Measurements from ENCODE around the gene MRPL46.

The MRPL46 gene
- 2.2 to 2.4 (median 2.3) reads per million in 3 donors for total RNA-seq

DNA sequence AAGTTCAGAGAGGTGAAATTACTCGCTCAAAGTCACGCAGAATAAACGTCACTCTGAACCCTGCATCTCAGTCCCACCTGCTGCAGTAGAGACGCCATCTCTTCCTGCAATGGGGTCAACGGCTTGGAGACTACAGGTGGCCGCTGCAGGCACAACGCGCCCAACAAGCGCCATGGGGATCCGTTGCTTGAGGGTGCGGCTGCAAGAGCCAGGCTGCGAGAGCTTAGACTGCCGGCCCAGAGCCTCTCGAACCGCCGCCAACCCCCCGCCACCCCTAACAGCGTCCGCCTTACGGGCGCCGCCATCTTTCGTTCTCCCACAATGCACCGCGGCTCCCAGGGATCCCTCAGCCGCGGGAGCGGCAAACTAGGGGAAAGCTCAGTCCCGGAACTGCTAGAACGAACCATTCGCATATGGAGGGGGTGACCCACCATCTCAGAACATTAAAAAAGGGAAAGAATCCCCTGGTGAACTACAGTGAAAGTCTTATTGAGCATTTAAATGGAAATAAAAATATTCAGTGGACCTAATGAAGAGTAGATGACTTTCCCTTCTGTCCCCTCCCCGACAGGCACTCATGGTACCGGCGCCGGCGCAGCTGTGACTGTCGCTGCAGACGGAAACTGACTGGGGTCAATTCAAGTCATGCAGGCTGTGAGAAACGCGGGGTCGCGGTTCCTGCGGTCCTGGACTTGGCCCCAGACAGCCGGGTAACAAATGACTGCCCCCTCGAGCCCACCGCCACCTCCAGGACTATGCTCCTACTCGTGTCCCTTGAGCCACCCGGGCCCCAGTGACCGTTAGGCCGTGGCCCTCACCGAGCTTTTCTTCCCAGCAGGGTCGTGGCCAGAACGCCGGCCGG, at the start of gene MRPL46, which contains the start of gene MRPS11:
Gene MRPL46 (minus strand): TSS at position 316 of the 862 bp plus-strand sequence. CDS start 11 bp downstream, at position 305.
Gene MRPS11 (plus strand): TSS at position 636 of the 862 bp plus-strand sequence. CDS start 10 bp downstream, at position 646.
- peak; percentile 76 to 82 (median 79) for DNase-seq
- Histone ChIP-seq H3K9me3 (ENCODE audit: control insufficient read depth, low read length) (no peaks in the 10 kb centered on the region), H3K27ac (ENCODE audit: insufficient read depth, low read length, poor library complexity, severe bottlenecking) (peak within 1 kb of the TSS; percentile 87), H3K27me3 (replicated peaks; ENCODE audit: control insufficient read depth, insufficient read depth, low read length, poor library complexity, severe bottlenecking) (no peaks in the 10 kb centered on the region), H3K4me1 (ENCODE audit: control insufficient read depth, insufficient read depth, low read length, poor library complexity, severe bottlenecking) (peaks cover 12% of the 10 kb centered on the region), H3K4me3 (ENCODE audit: insufficient read depth, low read depth, low read length, poor library complexity, severe bottlenecking) (peak within 1 kb of the TSS; percentile 81), H3K36me3 (ENCODE audit: control insufficient read depth, insufficient read depth, low read length) (peaks cover 30% of the 10 kb centered on the region)

DNA sequence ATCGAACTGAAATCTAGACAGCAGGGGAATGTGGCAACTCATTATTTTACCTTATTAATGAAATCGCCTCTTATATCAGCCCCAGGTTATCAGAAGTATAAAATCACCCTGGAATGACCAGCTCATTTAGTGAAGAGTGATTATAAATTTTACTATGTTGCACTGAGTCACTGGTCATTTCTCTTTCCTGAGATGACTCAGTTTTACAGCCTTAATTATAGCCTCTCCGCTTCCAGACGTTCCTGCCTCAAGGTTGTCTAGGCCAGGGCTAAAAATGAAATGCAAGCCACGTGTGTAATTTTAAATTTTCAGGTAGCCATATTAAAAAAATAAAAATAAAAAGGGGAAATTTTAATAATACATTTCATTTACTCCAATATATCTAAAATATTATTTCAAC, 46.0 kb upstream of the MRPL46 start:
- DNase-seq: no peak
- Histone ChIP-seq H3K4me1 (ENCODE audit: control insufficient read depth, insufficient read depth, low read length, poor library complexity, severe bottlenecking) (no peaks in the 10 kb centered on the region), H3K27ac (ENCODE audit: insufficient read depth, low read length, poor library complexity, severe bottlenecking) (no peak overlapping the region), H3K27me3 (replicated peaks; ENCODE audit: control insufficient read depth, insufficient read depth, low read length, poor library complexity, severe bottlenecking) (no peaks in the 10 kb centered on the region), H3K4me3 (ENCODE audit: insufficient read depth, low read depth, low read length, poor library complexity, severe bottlenecking) (no peak overlapping the region), H3K9me3 (ENCODE audit: control insufficient read depth, low read length) (no peaks in the 10 kb centered on the region), H3K36me3 (ENCODE audit: control insufficient read depth, insufficient read depth, low read length) (peaks cover 19% of the 10 kb centered on the region)

DNA sequence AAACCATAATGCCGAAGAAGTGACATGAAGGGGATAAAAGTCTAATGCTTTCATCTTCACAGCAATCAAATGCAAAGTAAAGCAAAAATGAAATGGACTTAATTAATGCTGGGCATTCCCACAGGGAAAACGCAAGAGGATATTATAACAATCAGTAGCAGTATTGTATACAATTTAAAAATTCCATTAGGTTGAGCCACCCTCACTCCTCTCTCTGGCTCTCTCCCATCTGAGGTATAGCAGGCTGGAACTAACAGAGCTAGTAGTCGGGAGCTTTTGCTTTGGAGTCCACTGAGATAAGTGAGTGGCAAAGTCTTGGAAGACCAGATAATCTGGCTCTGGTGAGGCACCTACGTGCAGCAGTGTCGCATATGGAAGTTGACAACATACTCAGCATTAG, 45.4 kb upstream of the MRPL46 start:
- Histone ChIP-seq H3K27ac (ENCODE audit: insufficient read depth, low read length, poor library complexity, severe bottlenecking) (no peak overlapping the region), H3K9me3 (ENCODE audit: control insufficient read depth, low read length) (no peaks in the 10 kb centered on the region), H3K36me3 (ENCODE audit: control insufficient read depth, insufficient read depth, low read length) (peaks cover 21% of the 10 kb centered on the region)

DNA sequence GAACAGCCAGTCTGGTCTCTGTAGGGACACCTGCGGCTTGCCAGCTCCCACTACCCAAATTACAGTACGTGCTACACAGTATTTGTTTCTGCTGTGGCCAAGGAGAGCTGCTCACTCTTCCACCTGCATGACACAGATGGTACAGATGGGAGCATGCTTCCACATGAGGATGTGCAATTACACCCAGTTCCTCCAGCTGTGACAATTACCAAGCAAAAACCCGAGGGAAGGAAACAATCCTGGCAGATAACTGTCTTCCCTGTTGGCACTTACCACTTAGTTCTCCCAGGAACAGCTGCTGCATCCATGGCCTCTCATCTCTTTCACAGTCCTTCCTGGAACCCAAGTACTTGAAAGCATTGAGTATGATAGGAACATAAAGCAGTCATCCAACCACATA, 44.9 kb upstream of the MRPL46 start:
- H3K36me3 ChIP-seq (ENCODE audit: control insufficient read depth, insufficient read depth, low read length): peaks cover 24% of the 10 kb centered on the region
- no peak for DNase-seq
- no peaks in the 10 kb centered on the region for H3K27me3 ChIP-seq (replicated peaks; ENCODE audit: control insufficient read depth, insufficient read depth, low read length, poor library complexity, severe bottlenecking)
- no peak overlapping the region for H3K4me3 ChIP-seq (ENCODE audit: insufficient read depth, low read depth, low read length, poor library complexity, severe bottlenecking)
- H3K9me3 ChIP-seq (ENCODE audit: control insufficient read depth, low read length): no peaks in the 10 kb centered on the region
- no peaks in the 10 kb centered on the region for H3K4me1 ChIP-seq (ENCODE audit: control insufficient read depth, insufficient read depth, low read length, poor library complexity, severe bottlenecking)
- no peak overlapping the region for H3K27ac ChIP-seq (ENCODE audit: insufficient read depth, low read length, poor library complexity, severe bottlenecking)

More for the DNA sequence above, 45.4 kb upstream of the MRPL46 start:
- Histone ChIP-seq H3K4me3 (ENCODE audit: insufficient read depth, low read depth, low read length, poor library complexity, severe bottlenecking) (no peak overlapping the region), H3K27me3 (replicated peaks; ENCODE audit: control insufficient read depth, insufficient read depth, low read length, poor library complexity, severe bottlenecking) (no peaks in the 10 kb centered on the region), H3K4me1 (ENCODE audit: control insufficient read depth, insufficient read depth, low read length, poor library complexity, severe bottlenecking) (no peaks in the 10 kb centered on the region)
- DNase-seq: no peak

DNA sequence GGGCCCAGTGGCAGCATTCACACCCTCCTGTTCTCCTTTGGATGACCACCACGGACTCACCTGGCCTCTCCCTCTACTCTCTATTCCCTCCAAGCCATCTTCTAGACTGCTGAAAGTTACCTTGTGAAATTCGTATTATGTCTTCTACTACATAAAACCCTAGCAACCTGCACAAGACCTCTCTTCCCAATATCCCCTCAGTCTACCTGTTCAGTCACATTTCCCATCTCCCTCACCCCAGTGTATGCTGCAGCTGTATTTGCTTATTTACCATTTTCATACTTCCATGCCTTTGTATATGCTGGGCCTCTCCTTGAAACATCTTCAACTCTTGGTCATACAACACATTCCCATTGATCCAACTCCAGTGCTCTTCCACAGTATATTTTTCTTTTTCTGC, 44.0 kb upstream of the MRPL46 start:
- no peak for DNase-seq
- Histone ChIP-seq H3K27ac (ENCODE audit: insufficient read depth, low read length, poor library complexity, severe bottlenecking) (no peak overlapping the region), H3K4me1 (ENCODE audit: control insufficient read depth, insufficient read depth, low read length, poor library complexity, severe bottlenecking) (no peaks in the 10 kb centered on the region), H3K9me3 (ENCODE audit: control insufficient read depth, low read length) (no peaks in the 10 kb centered on the region), H3K27me3 (replicated peaks; ENCODE audit: control insufficient read depth, insufficient read depth, low read length, poor library complexity, severe bottlenecking) (no peaks in the 10 kb centered on the region), H3K4me3 (ENCODE audit: insufficient read depth, low read depth, low read length, poor library complexity, severe bottlenecking) (no peak overlapping the region), H3K36me3 (ENCODE audit: control insufficient read depth, insufficient read depth, low read length) (peaks cover 24% of the 10 kb centered on the region)

DNA sequence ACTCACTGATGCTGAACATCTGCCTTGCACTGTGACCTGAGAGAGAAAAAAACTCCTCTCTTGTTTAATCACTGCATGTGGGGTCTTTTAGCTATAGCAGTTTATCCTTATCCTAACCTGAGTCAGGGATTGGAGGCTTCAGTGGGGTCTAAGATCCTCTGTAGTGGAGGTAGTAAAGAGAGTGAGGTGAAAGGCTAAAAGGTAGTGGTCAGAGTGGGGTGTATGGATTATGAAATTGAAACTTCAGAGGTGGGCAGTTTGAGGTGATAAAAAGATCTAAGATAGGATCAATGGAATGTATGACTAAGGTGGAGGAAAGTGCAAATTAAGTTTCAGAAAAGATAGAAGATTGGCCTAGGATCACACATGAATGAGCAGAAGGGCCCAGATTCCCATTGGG, 42.8 kb upstream of the MRPL46 start:
- Histone ChIP-seq H3K4me3 (ENCODE audit: insufficient read depth, low read depth, low read length, poor library complexity, severe bottlenecking) (no peak overlapping the region), H3K27ac (ENCODE audit: insufficient read depth, low read length, poor library complexity, severe bottlenecking) (no peak overlapping the region), H3K9me3 (ENCODE audit: control insufficient read depth, low read length) (no peaks in the 10 kb centered on the region), H3K36me3 (ENCODE audit: control insufficient read depth, insufficient read depth, low read length) (peaks cover 23% of the 10 kb centered on the region), H3K27me3 (replicated peaks; ENCODE audit: control insufficient read depth, insufficient read depth, low read length, poor library complexity, severe bottlenecking) (no peaks in the 10 kb centered on the region), H3K4me1 (ENCODE audit: control insufficient read depth, insufficient read depth, low read length, poor library complexity, severe bottlenecking) (no peaks in the 10 kb centered on the region)
- no peak for DNase-seq

DNA sequence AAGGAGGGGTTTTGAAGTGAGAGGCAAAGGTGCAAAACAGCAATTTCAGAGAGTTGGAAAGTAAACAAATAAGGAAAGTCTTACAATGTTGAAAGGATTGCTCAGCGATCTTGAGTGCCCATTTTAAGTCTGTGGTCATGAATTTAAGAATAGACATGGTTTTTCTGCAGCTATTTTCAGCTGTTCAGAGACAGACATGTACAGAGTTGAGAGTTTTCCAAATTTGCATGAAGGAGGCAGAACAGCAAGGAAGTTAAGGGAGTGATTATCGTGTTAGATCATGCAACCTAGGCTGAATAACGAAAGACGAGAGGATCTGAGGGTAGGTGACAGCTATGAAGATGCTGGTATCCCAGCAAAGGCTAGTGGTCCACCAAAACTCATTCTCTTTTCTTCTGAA, 42.1 kb upstream of the MRPL46 start:
- H3K4me1 ChIP-seq (ENCODE audit: control insufficient read depth, insufficient read depth, low read length, poor library complexity, severe bottlenecking): no peaks in the 10 kb centered on the region
- H3K36me3 ChIP-seq (ENCODE audit: control insufficient read depth, insufficient read depth, low read length): peaks cover 21% of the 10 kb centered on the region
- no peak overlapping the region for H3K27ac ChIP-seq (ENCODE audit: insufficient read depth, low read length, poor library complexity, severe bottlenecking)
- no peaks in the 10 kb centered on the region for H3K27me3 ChIP-seq (replicated peaks; ENCODE audit: control insufficient read depth, insufficient read depth, low read length, poor library complexity, severe bottlenecking)
- no peak for DNase-seq
- no peaks in the 10 kb centered on the region for H3K9me3 ChIP-seq (ENCODE audit: control insufficient read depth, low read length)
- no peak overlapping the region for H3K4me3 ChIP-seq (ENCODE audit: insufficient read depth, low read depth, low read length, poor library complexity, severe bottlenecking)

DNA sequence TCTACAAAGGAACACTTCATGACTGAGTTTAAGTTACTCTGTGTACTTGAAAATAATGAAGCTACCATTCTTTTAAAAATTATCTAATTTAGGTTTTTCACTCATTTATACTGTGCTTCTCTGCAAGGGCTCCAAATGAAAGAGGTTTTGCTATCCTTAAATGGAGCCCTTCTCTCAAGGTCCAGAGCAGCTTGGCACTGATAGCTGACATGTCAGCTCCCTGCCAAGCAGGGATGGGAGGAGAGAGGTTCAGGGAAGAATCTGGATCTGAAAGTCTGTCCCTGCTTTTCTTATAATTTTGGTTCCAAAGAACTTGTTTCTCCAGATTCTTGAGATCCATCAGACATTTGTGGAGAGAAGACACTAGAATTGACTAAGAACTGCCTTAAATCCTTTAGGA, 39.4 kb upstream of the MRPL46 start:
- DNase-seq: no peak
- no peaks in the 10 kb centered on the region for H3K27me3 ChIP-seq (replicated peaks; ENCODE audit: control insufficient read depth, insufficient read depth, low read length, poor library complexity, severe bottlenecking)
- no peaks in the 10 kb centered on the region for H3K4me1 ChIP-seq (ENCODE audit: control insufficient read depth, insufficient read depth, low read length, poor library complexity, severe bottlenecking)
- no peak overlapping the region for H3K27ac ChIP-seq (ENCODE audit: insufficient read depth, low read length, poor library complexity, severe bottlenecking)
- H3K4me3 ChIP-seq (ENCODE audit: insufficient read depth, low read depth, low read length, poor library complexity, severe bottlenecking): no peak overlapping the region
- H3K9me3 ChIP-seq (ENCODE audit: control insufficient read depth, low read length): no peaks in the 10 kb centered on the region
- H3K36me3 ChIP-seq (ENCODE audit: control insufficient read depth, insufficient read depth, low read length): peaks cover 21% of the 10 kb centered on the region

DNA sequence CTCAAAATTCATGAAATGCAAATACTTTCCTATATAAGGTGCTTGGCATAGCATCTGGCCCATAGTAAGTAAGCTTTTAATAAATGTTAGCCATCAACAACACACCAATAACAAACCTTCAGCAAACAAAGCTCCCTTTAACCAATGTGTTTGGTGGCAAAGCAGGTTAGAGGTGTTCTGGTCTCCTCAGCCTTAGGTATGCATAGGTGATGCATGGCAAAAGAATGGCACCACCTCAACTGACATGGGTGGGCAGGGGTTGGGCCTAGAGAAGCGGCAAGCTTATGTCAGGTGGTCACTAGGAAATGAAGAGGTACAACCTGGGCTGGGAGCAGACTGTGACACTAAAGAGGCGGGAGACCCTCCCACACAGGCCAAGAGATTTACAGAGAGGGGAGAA, 38.5 kb upstream of the MRPL46 start:
- Histone ChIP-seq H3K36me3 (ENCODE audit: control insufficient read depth, insufficient read depth, low read length) (peaks cover 14% of the 10 kb centered on the region), H3K4me3 (ENCODE audit: insufficient read depth, low read depth, low read length, poor library complexity, severe bottlenecking) (no peak overlapping the region), H3K27me3 (replicated peaks; ENCODE audit: control insufficient read depth, insufficient read depth, low read length, poor library complexity, severe bottlenecking) (no peaks in the 10 kb centered on the region), H3K9me3 (ENCODE audit: control insufficient read depth, low read length) (no peaks in the 10 kb centered on the region), H3K4me1 (ENCODE audit: control insufficient read depth, insufficient read depth, low read length, poor library complexity, severe bottlenecking) (no peaks in the 10 kb centered on the region), H3K27ac (ENCODE audit: insufficient read depth, low read length, poor library complexity, severe bottlenecking) (no peak overlapping the region)
- no peak for DNase-seq

DNA sequence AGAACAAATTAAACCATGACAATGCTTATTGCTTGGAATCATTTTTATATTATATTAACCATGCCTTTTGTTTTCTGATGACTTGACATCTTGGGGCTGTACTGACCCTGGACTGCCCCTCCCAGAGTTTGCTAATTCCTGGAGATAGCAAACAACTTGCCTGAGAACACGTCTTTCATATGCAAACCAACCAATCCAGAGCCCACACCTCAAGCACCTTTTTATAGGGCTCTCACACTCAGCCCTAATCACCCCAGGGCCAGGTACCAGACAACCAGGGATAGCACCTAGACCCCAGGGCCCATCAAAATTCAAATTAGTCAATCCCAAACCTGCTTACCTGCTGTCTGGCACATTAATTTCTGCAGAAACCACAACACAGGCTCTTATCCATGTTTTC, 37.3 kb upstream of the MRPL46 start:
- Histone ChIP-seq H3K9me3 (ENCODE audit: control insufficient read depth, low read length) (no peaks in the 10 kb centered on the region), H3K27ac (ENCODE audit: insufficient read depth, low read length, poor library complexity, severe bottlenecking) (no peak overlapping the region), H3K36me3 (ENCODE audit: control insufficient read depth, insufficient read depth, low read length) (peaks cover 7% of the 10 kb centered on the region), H3K4me3 (ENCODE audit: insufficient read depth, low read depth, low read length, poor library complexity, severe bottlenecking) (no peak overlapping the region), H3K4me1 (ENCODE audit: control insufficient read depth, insufficient read depth, low read length, poor library complexity, severe bottlenecking) (no peaks in the 10 kb centered on the region), H3K27me3 (replicated peaks; ENCODE audit: control insufficient read depth, insufficient read depth, low read length, poor library complexity, severe bottlenecking) (no peaks in the 10 kb centered on the region)
- DNase-seq: no peak

Measured in effector memory CD4-positive, alpha-beta T cell (primary cell).